ENCODE measurements around the gene PPP1R37. TPM values are rescaled to one million over a fixed set of nuclear protein-coding genes. Genes with fewer than 3 reads are reported as not detected.

PPP1R37 gene
- total and polyA plus RNA-seq, 2 of the 8 experiments (the other 6 are each of a cell fraction or from before 2014, with no cell fraction given), result 14.6 to 25.7 TPM

- TF ChIP-seq CTCF (IDR thresholded peaks at IDR 0.05; ENCODE audit: control extremely low read depth in 1 of 3, insufficient read depth in 1 of 3, low read depth in 1 of 3, low read length in 3 of 3), result no peak
- no peak for TF ChIP-seq BACH1 (IDR thresholded peaks at IDR 0.05; ENCODE audit: low read length)
- no peak for TF ChIP-seq RFX5 (IDR thresholded peaks at IDR 0.05; ENCODE audit: borderline replicate concordance, low read depth, low read length)
- no peak for TF ChIP-seq SUZ12 (IDR thresholded peaks at IDR 0.05; ENCODE audit: low read length)
- no peak for TF ChIP-seq YY1 (IDR thresholded peaks at IDR 0.05; ENCODE audit: low read depth, low read length)
- TF ChIP-seq EGR1 (IDR thresholded peaks at IDR 0.05; ENCODE audit: borderline replicate concordance, low read depth, low read length), result no peak
- TF ChIP-seq RNF2 (IDR thresholded peaks at IDR 0.05; ENCODE audit: borderline replicate concordance, low read depth, low read length, missing control alignments, poor library complexity, severe bottlenecking), result no peak
- TF ChIP-seq SIX5 (IDR thresholded peaks at IDR 0.05; ENCODE audit: low read depth, low read length), result no peak
Observed at GRCh38 chr19:45098521-45099466, 5.8 kb downstream of the PPP1R37 start (continued).
